Kidney (tissue), 14 donors: ENCODE data around the gene TMEM134. TPM values are rescaled to one million over a fixed set of nuclear protein-coding genes. Genes with fewer than 3 reads are reported as not detected.

Experiments
- DNase-seq, 5 donors: peaks; one replicate each; pipeline ENCODE4 v3.0.0-alpha.2; 2013 to 2020
- FAIRE-seq: peaks from 2 replicates; lab custom pipeline; 2012; peaks lifted over from hg19 to GRCh38; lab: Jason Lieb, UNC
- H3K27ac ChIP-seq, 2 donors: one replicate each; pipeline ENCODE4 v1.7.0; 2013; ENCODE audit warnings: low read depth in 2 of 2, low read length in 2 of 2, inconsistent platforms in 1 of 2
- H3K27me3 ChIP-seq: one replicate; pipeline ENCODE4 v1.7.1; 2013; ENCODE audit warnings: low read length, inconsistent platforms; ENCODE audit not compliant: control insufficient read depth, insufficient read depth
- H3K36me3 ChIP-seq, 3 donors: one replicate each; pipeline versions ENCODE4 v1.7.0 to v1.7.1; 2013; ENCODE audit warnings: low read length in 3 of 3, control low read depth in 1 of 3, inconsistent platforms in 1 of 3; ENCODE audit not compliant: insufficient read depth in 3 of 3, control insufficient read depth in 2 of 3
- H3K4me1 ChIP-seq, 3 donors: one replicate each; pipeline versions ENCODE4 v1.7.0 to v1.7.1; 2013; ENCODE audit warnings: low read length in 3 of 3, inconsistent platforms in 1 of 3, low read depth in 1 of 3; ENCODE audit not compliant: control insufficient read depth in 2 of 3, insufficient read depth in 2 of 3
- H3K4me3 ChIP-seq, 3 donors: one replicate each; pipeline versions ENCODE4 v1.7.0 to v1.8.1; 2013; ENCODE audit warnings: low read length in 3 of 3, control low read depth in 1 of 3, inconsistent platforms in 1 of 3
- H3K9ac ChIP-seq, 3 donors: one replicate each; pipeline versions ENCODE4 v1.7.0 to v1.7.1; 2013; ENCODE audit warnings: low read length in 3 of 3, control low read depth in 1 of 3, inconsistent platforms in 1 of 3
- H3K9me3 ChIP-seq, 3 donors: one replicate each; pipeline versions ENCODE4 v1.7.0 to v1.7.1; 2013; ENCODE audit warnings: low read length in 3 of 3, control low read depth in 1 of 3, inconsistent platforms in 1 of 3; ENCODE audit not compliant: control insufficient read depth in 2 of 3, insufficient read depth in 1 of 3
- intact Hi-C: fragments of 100-400 bp; cut with DNase I; formaldehyde crosslinking; loops from one replicate; pipeline ENCODE4 v1.11.1; 2022
- polyA plus RNA-seq: library from polyadenylated mRNA; stranded (reverse); fragments of 350-450 nt; fragmentation: Illumina TruSeq; extraction: RNeasy Lipid Tissue Mini Kit (QIAGEN cat#74804); gene quantifications from one replicate; pipeline ENCODE4 v1.2.3, GENCODE V29; 2014; ENCODE audit warnings: low read depth, low replicate concordance; ENCODE audit not compliant: insufficient read depth
- total RNA-seq: library from RNA; stranded (reverse); fragmentation: NEBNext Ultra II Directional; extraction: Animal tissue kit (Norgen Biotek cat#: 25700); gene quantifications from one replicate; pipeline ENCODE4 v1.2.1, GENCODE V29; 2021
- TF ChIP-seq, protein P1 (sequence below): IDR thresholded peaks from 3 replicates; pipeline ENCODE4 v1.5.1; 2012; ENCODE audit warnings: mild to moderate bottlenecking, moderate library complexity, borderline replicate concordance; ENCODE audit not compliant: insufficient read depth; ENCODE audit errors: extremely low read depth
- donor health status: control.
- donor health status: control.
- donor health status: control.
- donor health status: control.
- donor health status: control.
- donor health status: DM: yes; HTN: yes; CAD: no.
- donor health status: Normal renal cell carcinoma (clear cell type).

Gene TMEM134
- total and polyA plus RNA-seq, 2 donors from 2014 or later, result 65.5 to 127 TPM

DNA sequence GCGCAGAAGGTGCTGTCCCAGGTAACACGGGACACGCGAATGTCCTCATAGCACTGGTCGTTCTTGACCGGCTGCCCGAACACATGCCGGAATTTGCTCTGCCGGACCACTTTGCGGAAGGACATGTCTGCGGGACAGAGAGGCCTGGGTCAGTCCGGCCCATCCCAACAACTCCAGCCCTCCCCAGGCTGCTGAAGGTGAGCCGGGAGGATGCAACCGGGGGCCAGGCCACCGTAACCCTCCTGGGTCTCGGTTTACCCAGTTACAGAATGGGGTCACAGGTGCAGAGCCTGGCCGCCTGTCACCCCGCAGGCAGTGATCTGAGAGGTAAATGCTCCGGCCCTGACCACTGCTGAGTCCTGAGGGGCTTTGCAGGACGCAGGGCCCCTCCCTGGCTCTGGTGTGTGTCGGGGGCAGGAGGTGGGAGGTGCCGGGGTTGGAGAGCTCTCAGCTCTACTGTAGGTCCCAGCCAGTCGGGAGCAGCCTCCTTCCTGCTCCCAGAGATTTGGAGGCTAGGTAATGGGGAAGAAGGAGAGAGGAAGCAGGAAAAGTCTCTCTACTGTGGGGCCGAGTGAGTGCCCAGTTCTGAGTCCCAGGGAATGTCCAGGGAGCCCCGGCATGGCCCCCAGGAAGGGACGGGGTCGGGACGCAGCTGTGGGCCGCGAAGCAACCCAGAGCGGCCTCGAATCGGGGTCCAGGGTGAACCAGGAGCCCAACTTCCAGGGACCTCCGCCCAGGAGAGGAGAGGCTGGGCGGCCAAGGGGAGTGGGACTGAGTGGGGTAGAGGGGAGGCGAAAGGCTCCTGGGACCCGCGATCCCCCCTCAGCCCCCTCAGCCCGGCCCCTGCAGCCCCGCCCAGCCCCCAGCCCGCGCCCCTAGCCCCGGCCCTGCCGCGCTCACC lies 26.3 kb downstream of the TMEM134 start:
- peaks cover 0 to 16% (median 0%) of the 10 kb centered on the region in 3 donors for H3K4me1 ChIP-seq
- intact Hi-C loops, result no loop called here
- no peaks in the 10 kb centered on the region for H3K27me3 ChIP-seq

DNA sequence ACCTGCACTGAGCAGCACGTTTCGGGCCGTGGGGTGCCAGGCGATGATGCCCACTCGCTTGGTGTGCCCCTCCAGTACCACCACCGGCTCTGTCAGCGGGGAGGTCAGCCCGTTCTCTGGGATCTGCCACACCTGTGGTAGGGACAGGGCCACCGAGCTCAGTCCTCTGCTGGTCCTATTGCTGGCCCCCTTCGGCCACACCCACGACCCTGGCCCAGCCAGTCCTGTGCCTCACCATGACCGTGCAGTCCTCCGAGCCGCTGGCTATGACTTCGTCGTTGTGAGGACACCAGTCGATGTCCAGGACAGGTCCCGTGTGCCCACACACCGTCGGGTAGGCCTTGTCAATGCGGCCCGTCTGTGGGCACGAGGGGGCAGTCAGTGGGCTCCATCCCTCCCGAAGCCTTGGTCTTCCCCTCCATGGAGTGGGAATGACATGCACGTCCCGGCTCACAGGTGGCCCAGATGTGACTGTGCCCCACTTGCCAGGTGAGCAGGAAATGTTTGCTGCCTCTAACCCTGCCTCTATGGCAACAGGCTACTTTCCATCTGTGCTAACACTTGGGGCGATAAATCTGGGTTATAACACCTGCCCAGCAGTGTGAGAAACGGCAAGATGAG lies 27.2 kb downstream of the TMEM134 start:
- H3K27me3 ChIP-seq, result no peaks in the 10 kb centered on the region
- no peak for FAIRE-seq
- intact Hi-C loops, result no loop called here
- peaks cover 0 to 4% (median 0%) of the 10 kb centered on the region in 3 donors for H3K36me3 ChIP-seq
- DNase-seq, result peak in 1 of 5 donors; percentile 80
- H3K9ac ChIP-seq, result no peak overlapping the region
- TF ChIP-seq, protein P1, sequence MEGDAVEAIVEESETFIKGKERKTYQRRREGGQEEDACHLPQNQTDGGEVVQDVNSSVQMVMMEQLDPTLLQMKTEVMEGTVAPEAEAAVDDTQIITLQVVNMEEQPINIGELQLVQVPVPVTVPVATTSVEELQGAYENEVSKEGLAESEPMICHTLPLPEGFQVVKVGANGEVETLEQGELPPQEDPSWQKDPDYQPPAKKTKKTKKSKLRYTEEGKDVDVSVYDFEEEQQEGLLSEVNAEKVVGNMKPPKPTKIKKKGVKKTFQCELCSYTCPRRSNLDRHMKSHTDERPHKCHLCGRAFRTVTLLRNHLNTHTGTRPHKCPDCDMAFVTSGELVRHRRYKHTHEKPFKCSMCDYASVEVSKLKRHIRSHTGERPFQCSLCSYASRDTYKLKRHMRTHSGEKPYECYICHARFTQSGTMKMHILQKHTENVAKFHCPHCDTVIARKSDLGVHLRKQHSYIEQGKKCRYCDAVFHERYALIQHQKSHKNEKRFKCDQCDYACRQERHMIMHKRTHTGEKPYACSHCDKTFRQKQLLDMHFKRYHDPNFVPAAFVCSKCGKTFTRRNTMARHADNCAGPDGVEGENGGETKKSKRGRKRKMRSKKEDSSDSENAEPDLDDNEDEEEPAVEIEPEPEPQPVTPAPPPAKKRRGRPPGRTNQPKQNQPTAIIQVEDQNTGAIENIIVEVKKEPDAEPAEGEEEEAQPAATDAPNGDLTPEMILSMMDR, result no peak
- no peak overlapping the region for H3K27ac ChIP-seq
- H3K4me3 ChIP-seq, result peak overlapping the region in 1 of 3 donors; percentile 7
- H3K9me3 ChIP-seq, result no peaks in the 10 kb centered on the region
- H3K4me1 ChIP-seq, result peaks cover 0 to 16% (median 0%) of the 10 kb centered on the region in 3 donors

More for the DNA sequence above, 26.3 kb downstream of the TMEM134 start:
- Histone ChIP-seq H3K27ac (peak overlapping the region; percentile 76 to 84), H3K9ac (peak overlapping the region in 2 of 3 donors; percentile 73 to 89), H3K36me3 (peaks cover 0 to 2% (median 0%) of the 10 kb centered on the region in 3 donors), H3K4me3 (peak overlapping the region; percentile 51 to 79 (median 67)), H3K9me3 (no peaks in the 10 kb centered on the region)
- FAIRE-seq (no peak), DNase-seq (no peak)
- TF ChIP-seq, protein P1, result no peak

DNA sequence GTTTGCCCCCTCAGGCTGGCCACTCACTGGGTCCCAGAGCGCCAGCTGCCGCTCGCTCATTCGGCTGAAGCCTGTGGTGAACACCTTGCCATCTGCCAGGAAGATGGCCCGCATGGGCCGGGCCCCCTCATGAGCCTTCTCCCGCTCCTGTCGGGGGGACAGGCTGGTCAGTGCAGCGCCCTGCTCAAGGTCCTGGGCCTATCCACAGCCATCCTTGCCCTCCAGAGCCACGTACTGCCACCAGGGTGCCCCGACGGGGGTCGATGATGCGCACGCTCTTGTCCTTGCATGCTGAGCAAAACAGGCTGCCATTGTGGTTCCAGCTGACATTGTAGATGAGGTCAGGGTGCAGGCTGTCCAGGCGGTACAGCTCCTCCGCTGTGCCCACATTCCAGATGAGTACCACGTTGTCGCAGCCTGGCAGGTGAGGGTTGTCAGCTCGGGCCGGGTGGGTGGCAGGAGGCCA lies 27.9 kb downstream of the TMEM134 start:
- TF ChIP-seq, protein P1, result no peak
- intact Hi-C loops, result no loop called here
- no peaks in the 10 kb centered on the region for H3K9me3 ChIP-seq
- H3K27me3 ChIP-seq, result no peaks in the 10 kb centered on the region
- H3K4me1 ChIP-seq, result peaks cover 0 to 16% (median 0%) of the 10 kb centered on the region in 3 donors
- H3K36me3 ChIP-seq, result peaks cover 0 to 4% (median 0%) of the 10 kb centered on the region in 3 donors
- no peak overlapping the region for H3K9ac ChIP-seq
- DNase-seq, result peak in 1 of 5 donors; percentile 77
- no peak for FAIRE-seq
- no peak overlapping the region for H3K4me3 ChIP-seq
- H3K27ac ChIP-seq, result no peak overlapping the region
